GM12874 (cell line): ENCODE results near the gene CHODL.

ENCODE experiments used
- TF ChIP-seq, protein P1 (sequence below): IDR thresholded peaks from 2 replicates; pipeline ENCODE4 v1.5.1; 2011; ENCODE audit warnings: low read depth, mild to moderate bottlenecking, control low read depth, low read length, moderate library complexity; ENCODE audit not compliant: insufficient read depth

Gene CHODL, protein sequence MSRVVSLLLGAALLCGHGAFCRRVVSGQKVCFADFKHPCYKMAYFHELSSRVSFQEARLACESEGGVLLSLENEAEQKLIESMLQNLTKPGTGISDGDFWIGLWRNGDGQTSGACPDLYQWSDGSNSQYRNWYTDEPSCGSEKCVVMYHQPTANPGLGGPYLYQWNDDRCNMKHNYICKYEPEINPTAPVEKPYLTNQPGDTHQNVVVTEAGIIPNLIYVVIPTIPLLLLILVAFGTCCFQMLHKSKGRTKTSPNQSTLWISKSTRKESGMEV

DNA sequence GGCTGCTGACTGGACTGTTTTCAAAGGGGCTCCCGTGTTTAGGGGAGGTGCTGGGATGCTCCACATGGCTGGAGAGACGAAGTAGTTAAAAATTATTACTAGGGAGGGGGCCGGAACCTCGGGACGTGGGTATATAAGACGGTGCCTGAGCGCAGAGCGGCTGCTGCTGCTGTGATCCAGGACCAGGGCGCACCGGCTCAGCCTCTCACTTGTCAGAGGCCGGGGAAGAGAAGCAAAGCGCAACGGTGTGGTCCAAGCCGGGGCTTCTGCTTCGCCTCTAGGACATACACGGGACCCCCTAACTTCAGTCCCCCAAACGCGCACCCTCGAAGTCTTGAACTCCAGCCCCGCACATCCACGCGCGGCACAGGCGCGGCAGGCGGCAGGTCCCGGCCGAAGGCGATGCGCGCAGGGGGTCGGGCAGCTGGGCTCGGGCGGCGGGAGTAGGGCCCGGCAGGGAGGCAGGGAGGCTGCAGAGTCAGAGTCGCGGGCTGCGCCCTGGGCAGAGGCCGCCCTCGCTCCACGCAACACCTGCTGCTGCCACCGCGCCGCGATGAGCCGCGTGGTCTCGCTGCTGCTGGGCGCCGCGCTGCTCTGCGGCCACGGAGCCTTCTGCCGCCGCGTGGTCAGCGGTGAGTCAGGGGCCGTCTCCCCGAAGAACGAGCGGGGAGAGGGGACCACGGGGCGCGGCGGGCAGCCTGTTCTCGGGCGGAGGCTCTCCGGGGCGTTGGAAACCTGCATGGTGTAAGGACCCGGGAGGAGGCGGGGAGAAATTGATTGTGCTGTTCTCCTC, at the start of gene CHODL:
Gene CHODL (plus strand): TSS at position 163 of the 793 bp plus-strand sequence. CDS start 391 bp downstream, at position 554.
- TF ChIP-seq, protein P1, sequence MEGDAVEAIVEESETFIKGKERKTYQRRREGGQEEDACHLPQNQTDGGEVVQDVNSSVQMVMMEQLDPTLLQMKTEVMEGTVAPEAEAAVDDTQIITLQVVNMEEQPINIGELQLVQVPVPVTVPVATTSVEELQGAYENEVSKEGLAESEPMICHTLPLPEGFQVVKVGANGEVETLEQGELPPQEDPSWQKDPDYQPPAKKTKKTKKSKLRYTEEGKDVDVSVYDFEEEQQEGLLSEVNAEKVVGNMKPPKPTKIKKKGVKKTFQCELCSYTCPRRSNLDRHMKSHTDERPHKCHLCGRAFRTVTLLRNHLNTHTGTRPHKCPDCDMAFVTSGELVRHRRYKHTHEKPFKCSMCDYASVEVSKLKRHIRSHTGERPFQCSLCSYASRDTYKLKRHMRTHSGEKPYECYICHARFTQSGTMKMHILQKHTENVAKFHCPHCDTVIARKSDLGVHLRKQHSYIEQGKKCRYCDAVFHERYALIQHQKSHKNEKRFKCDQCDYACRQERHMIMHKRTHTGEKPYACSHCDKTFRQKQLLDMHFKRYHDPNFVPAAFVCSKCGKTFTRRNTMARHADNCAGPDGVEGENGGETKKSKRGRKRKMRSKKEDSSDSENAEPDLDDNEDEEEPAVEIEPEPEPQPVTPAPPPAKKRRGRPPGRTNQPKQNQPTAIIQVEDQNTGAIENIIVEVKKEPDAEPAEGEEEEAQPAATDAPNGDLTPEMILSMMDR, result no peak

GRCh38 chr21:18204931-18205330, 39.7 kb upstream of the CHODL start:
- TF ChIP-seq, protein P1, result no peak

- TF ChIP-seq, protein P1, result no peak
Measured at GRCh38 chr21:18218331-18218730, 26.3 kb upstream of the CHODL start.

DNA sequence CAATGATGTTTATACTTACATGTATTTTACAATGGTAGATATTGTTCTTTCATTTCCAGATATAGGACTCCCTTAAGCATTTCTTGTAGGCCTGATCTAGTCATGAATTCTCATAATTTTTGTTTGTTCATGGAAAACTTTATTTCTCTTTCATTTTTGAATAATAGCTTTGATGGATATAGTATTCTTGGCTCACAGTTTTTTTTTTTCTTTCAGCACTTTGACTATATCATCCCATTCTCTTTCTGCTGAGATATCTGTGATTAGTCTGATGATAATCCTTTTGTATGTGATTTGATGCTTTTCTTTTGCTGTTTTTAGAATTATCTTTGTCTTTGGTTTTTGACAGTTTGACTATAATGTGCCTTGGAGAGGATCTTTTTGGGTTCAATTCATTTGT, 24.1 kb upstream of the CHODL start:
- TF ChIP-seq, protein P1, result no peak

- TF ChIP-seq, protein P1, result no peak
Measured at GRCh38 chr21:18222346-18222745, 22.3 kb upstream of the CHODL start.

GRCh38 chr21:18228060-18228739, 16.4 kb upstream of the CHODL start:
- TF ChIP-seq, protein P1, result no peak

DNA sequence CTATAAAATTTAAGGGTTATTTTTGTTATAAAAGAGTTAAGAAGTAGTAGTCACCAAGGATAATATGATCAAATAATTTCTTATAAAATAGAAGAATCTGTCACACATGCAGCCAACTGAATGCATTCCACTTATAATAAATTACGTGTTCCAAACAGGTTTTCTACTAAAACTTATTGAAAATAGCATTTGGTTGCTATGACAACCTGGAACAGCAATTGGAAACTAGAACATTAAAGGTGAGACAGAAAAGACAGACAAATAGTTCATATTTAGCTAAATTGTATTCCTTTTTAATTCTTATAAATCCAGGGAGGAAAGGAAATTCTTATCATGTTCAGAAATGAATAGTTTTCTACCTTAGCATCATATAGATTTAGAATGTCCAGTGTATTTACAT, 9.1 kb upstream of the CHODL start:
- TF ChIP-seq, protein P1, result no peak
